Measurements from ENCODE around the gene SNX15. TPM values are rescaled to one million over a fixed set of nuclear protein-coding genes. Genes with fewer than 3 reads are reported as not detected.

Gene SNX15
- total RNA-seq, 2 donors from 2014 or later: 14.2 to 16.4 TPM

- no peak overlapping the region for H3K9ac ChIP-seq (ENCODE audit: extremely low read depth, low read length, poor library complexity, severe bottlenecking)
- H3K27ac Mint-ChIP-seq: no peak overlapping the region
- H3K4me1 Mint-ChIP-seq: peaks cover 1% of the 10 kb centered on the region
- H3K4me3 Mint-ChIP-seq: no peak overlapping the region
- no peaks in the 10 kb centered on the region for H3K27me3 ChIP-seq (ENCODE audit: control insufficient read depth, insufficient read depth, low read length, poor library complexity, severe bottlenecking)
- TF ChIP-seq, protein P1, sequence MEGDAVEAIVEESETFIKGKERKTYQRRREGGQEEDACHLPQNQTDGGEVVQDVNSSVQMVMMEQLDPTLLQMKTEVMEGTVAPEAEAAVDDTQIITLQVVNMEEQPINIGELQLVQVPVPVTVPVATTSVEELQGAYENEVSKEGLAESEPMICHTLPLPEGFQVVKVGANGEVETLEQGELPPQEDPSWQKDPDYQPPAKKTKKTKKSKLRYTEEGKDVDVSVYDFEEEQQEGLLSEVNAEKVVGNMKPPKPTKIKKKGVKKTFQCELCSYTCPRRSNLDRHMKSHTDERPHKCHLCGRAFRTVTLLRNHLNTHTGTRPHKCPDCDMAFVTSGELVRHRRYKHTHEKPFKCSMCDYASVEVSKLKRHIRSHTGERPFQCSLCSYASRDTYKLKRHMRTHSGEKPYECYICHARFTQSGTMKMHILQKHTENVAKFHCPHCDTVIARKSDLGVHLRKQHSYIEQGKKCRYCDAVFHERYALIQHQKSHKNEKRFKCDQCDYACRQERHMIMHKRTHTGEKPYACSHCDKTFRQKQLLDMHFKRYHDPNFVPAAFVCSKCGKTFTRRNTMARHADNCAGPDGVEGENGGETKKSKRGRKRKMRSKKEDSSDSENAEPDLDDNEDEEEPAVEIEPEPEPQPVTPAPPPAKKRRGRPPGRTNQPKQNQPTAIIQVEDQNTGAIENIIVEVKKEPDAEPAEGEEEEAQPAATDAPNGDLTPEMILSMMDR (conservative IDR thresholded peaks at IDR 0.05): no peak
- no peaks in the 10 kb centered on the region for H3K9me3 Mint-ChIP-seq
- H3K4me3 ChIP-seq (ENCODE audit: low read length): no peak overlapping the region
- WGBS, 2 experiments (ENCODE audit: insufficient coverage in 1 of 2, insufficient read length in 1 of 2): 87 to 89% methylated on average over 3 to 11 of the region's 11 CpGs
- no peaks in the 10 kb centered on the region for H3K27me3 Mint-ChIP-seq (ENCODE audit: insufficient read depth)
- H3K27ac ChIP-seq (ENCODE audit: low read depth, low read length): no peak overlapping the region
- H3K36me3 Mint-ChIP-seq (ENCODE audit: low read depth): no peaks in the 10 kb centered on the region
- H3K4me1 ChIP-seq (ENCODE audit: control insufficient read depth, insufficient read depth, low read length): peaks cover 4% of the 10 kb centered on the region
- no peaks in the 10 kb centered on the region for H3K36me3 ChIP-seq (ENCODE audit: control insufficient read depth, insufficient read depth, low read length)
- DNase-seq: no peak
- no peaks in the 10 kb centered on the region for H3K9me3 ChIP-seq (ENCODE audit: control insufficient read depth, low read length)
These were observed 39.1 kb downstream of the SNX15 start for GRCh38 chr11:65066315-65066714.

DNA sequence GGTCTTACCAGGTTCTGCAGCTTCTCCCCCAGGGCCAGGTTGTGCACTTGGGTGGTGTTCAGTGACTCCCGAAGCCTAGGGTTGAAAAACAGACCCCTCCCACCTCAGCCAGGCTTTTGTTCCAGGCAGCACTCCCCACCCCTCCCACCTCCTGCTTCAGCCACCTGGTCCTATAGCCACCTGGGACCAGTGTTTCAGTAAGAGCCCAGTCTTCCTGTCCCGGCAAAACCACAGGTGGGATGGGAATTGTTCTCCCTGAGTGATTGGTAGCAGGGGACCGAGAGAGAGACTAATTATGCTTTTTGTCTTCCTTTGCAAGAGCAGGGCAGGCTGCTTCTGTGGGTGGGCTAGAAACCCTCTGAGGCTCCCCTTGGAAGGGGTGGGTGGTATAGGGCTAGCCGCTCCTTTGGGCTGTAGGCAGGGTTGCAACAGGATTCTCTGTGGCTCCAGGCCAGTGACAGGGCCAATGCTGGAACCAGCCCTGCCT lies 39.6 kb downstream of the SNX15 start:
- Mint-ChIP-seq H3K27me3 (ENCODE audit: insufficient read depth) (no peaks in the 10 kb centered on the region), H3K4me1 (peaks cover 1% of the 10 kb centered on the region), H3K36me3 (ENCODE audit: low read depth) (no peaks in the 10 kb centered on the region), H3K9me3 (no peaks in the 10 kb centered on the region), H3K27ac (no peak overlapping the region), H3K4me3 (no peak overlapping the region)
- no peak overlapping the region for H3K9ac ChIP-seq (ENCODE audit: extremely low read depth, low read length, poor library complexity, severe bottlenecking)
- H3K27me3 ChIP-seq (ENCODE audit: control insufficient read depth, insufficient read depth, low read length, poor library complexity, severe bottlenecking): no peaks in the 10 kb centered on the region
- H3K4me3 ChIP-seq (ENCODE audit: low read length): no peak overlapping the region
- TF ChIP-seq, protein P1 (conservative IDR thresholded peaks at IDR 0.05): no peak
- no peak overlapping the region for H3K27ac ChIP-seq (ENCODE audit: low read depth, low read length)
- peak; percentile 64 for DNase-seq
- no peaks in the 10 kb centered on the region for H3K9me3 ChIP-seq (ENCODE audit: control insufficient read depth, low read length)
- WGBS, 2 experiments (ENCODE audit: insufficient coverage in 1 of 2, insufficient read length in 1 of 2): 76% methylated on average over 4 of the region's 4 CpGs; no CpG with 5 or more reads in 1 of the 2 experiments
- H3K36me3 ChIP-seq (ENCODE audit: control insufficient read depth, insufficient read depth, low read length): no peaks in the 10 kb centered on the region
- peaks cover 4% of the 10 kb centered on the region for H3K4me1 ChIP-seq (ENCODE audit: control insufficient read depth, insufficient read depth, low read length)

DNA sequence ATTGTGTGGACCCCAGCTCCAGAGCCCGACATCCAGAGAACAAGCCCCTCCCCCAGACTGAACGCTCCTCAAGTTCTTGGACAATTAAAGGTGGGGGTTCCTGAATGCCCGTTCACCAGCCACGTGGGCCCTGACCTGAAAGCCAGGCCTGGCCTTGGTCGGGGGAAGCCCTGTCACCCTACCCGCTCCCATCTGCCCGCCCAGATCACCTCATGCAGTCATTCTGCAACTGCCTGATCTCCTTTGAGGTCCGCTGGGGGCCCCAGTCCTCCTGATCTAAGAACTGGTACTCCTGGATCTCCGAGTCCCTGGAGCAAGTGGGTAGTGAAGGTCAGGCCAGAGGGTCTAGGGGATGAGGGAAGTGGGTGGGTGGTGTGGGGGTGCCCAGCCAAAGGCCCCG lies 40.2 kb downstream of the SNX15 start:
- DNase-seq: no peak
- Histone ChIP-seq H3K27ac (ENCODE audit: low read depth, low read length) (no peak overlapping the region), H3K27me3 (ENCODE audit: control insufficient read depth, insufficient read depth, low read length, poor library complexity, severe bottlenecking) (no peaks in the 10 kb centered on the region), H3K9ac (ENCODE audit: extremely low read depth, low read length, poor library complexity, severe bottlenecking) (no peak overlapping the region), H3K9me3 (ENCODE audit: control insufficient read depth, low read length) (no peaks in the 10 kb centered on the region), H3K4me3 (ENCODE audit: low read length) (no peak overlapping the region), H3K36me3 (ENCODE audit: control insufficient read depth, insufficient read depth, low read length) (no peaks in the 10 kb centered on the region), H3K4me1 (ENCODE audit: control insufficient read depth, insufficient read depth, low read length) (peaks cover 4% of the 10 kb centered on the region)
- WGBS, 2 experiments (ENCODE audit: insufficient coverage in 1 of 2, insufficient read length in 1 of 2): 80 to 88% methylated on average over 1 to 10 of the region's 10 CpGs
- TF ChIP-seq, protein P1 (conservative IDR thresholded peaks at IDR 0.05): no peak
- Mint-ChIP-seq H3K9me3 (no peaks in the 10 kb centered on the region), H3K27me3 (ENCODE audit: insufficient read depth) (no peaks in the 10 kb centered on the region), H3K36me3 (ENCODE audit: low read depth) (no peaks in the 10 kb centered on the region), H3K4me1 (peaks cover 1% of the 10 kb centered on the region), H3K27ac (no peak overlapping the region), H3K4me3 (no peak overlapping the region)

All from endodermal cell (in vitro differentiated cells).